Gastroesophageal sphincter (tissue), 3 donors: ENCODE results near the gene GAS2.

Source experiments
- CTCF ChIP-seq, 4 experiments: fragments of 200-600 bp in 2 of 4; fragments of 450-650 bp in 2 of 4; sonication (generic) in 1 of 4; IDR thresholded peaks; one replicate each; pipeline ENCODE4 v1.5.1; 2017 to 2019; ENCODE audit warnings: antibody characterized with exemption in 4 of 4, mild to moderate bottlenecking in 2 of 4, moderate library complexity in 2 of 4
- POLR2A ChIP-seq, 2 donors: fragments of 450-650 bp; IDR thresholded peaks; one replicate each; pipeline ENCODE4 v1.6.1; 2017; ENCODE audit warnings: antibody characterized with exemption in 2 of 2, mild to moderate bottlenecking in 2 of 2, moderate library complexity in 1 of 2
- POLR2AphosphoS5 ChIP-seq: sonication (generic); formaldehyde crosslinking; IDR thresholded peaks from one replicate; pipeline ENCODE4 v1.6.1; 2017; ENCODE audit warnings: antibody characterized with exemption

- no peak for TF ChIP-seq POLR2A (IDR thresholded peaks at IDR 0.05)
- no peak for TF ChIP-seq CTCF (IDR thresholded peaks at IDR 0.05)
- TF ChIP-seq POLR2AphosphoS5: no peak
Measured at GRCh38 chr11:22761066-22761465, 94.7 kb downstream of the GAS2 start.
